NCI-H446 treated with DMSO at 0.1 percent for 48 hours (cell line): Measurements from ENCODE around the gene WBP2NL.
A peak's percentile ranks its signal among the peaks of the same experiment; 100 is the strongest.
"Not testable (repeated sequence)": the region's sequence is repeated elsewhere in the genome, so short reads cannot be mapped to it uniquely, and the experiment has no call there.

ENCODE experiments used
- DNase-seq: peaks from one replicate; lab custom pipeline; 2025; lab: John Stamatoyannopoulos, UW

Gene WBP2NL

DNA sequence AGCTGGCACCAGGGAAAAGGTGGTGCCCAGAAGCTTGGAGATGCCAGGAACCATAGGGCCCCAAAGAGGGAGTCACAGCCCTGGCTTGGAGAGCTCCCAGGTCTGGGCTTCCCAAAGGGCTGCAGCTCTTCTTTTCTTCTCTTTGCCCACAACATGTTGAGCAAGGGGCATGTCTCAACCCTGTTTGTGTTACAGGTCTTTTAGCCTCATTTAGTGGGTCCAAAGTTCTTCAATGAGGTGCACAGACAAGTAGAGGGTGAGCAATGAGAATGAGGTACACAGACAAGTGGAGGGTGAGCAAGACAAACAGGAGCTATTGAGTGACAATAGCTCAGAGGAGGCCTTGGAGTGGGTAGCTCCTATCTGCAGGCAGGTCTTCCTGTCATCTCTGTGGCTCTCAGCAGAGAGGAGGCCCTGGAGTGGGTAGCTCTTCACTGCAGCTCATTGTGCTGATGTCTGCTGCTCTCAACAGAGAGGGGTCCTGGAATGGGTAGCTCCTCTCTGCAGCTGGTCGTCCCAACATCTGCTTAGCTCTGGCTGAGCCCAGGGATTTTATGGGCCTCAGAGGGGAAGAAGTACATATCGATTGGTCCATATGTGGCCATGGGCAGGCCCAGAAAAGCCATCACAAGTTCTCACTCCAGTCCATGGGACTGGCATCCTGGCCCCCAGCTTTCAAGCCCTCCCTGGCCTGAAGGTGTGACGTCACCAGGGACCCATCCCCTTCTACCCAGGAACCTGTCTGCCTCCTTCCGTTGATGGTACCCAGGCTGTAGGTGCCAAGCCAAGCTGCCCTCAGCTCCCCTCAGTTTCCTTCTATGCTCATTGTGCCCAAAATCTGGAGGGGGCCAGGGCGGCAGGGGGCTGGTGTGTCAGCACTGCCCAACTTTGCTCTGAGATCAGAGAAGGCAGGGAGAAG, 34.9 kb downstream of the WBP2NL start:
- no peak for DNase-seq

DNA sequence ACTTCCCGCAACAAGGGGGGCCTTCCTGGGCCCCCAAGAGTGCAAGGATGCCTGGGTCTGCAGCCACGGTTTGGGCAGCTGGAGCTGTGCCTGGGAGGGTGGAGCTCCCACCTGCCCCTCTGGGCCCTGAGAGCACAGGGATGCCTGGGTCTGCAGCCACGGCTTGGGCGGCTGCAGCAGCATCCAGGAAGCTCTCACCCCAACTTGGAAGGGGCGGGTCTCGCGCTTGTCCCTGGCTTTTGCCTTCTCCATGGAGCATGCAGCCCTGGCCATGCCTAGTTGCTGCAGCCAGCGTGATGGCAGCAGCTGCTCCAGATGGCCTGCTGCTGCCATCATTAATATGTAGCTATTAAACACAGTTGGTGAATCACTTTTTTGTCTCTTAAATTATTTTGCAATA, 36.7 kb downstream of the WBP2NL start:
- DNase-seq, result no peak

DNA sequence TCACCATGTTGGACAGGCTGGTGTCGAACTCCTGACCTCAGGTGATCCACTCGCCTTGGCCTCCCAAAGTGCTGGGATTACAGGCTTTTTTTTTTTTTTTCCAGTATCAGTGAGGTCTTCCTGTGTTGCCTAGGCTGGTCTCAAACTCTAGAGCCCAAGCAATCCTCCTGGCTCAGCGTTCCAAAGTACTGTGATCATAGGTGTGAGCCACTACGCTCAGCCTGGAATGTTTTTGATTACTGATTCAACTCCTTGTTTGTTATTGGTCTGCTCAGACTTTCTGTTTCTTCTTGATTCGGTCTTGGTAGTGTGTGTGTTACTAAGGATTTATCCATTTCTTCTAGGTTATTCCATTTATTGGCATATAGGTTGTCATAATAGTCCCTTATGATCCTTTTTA, 40.7 kb downstream of the WBP2NL start:
- no peak for DNase-seq

DNA sequence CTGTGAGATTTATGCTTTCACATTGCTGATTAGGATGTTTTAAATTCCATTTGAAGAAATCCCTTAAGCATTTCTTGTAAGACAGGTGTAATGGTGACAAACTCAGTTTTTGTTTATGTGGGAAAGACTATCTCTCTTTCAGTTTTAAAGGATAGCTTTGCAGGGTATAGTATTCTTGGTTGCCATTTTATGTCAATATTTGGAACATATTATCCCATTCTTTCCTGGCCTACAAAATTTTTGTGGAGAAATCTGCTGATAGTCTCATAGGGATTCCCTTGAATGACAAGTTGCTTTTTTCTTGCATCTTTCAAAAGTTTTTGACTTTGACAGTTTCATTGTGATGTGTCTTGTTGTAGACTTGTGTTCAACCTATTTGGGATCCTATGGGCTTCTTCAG, 43.2 kb downstream of the WBP2NL start:
- no peak for DNase-seq

DNA sequence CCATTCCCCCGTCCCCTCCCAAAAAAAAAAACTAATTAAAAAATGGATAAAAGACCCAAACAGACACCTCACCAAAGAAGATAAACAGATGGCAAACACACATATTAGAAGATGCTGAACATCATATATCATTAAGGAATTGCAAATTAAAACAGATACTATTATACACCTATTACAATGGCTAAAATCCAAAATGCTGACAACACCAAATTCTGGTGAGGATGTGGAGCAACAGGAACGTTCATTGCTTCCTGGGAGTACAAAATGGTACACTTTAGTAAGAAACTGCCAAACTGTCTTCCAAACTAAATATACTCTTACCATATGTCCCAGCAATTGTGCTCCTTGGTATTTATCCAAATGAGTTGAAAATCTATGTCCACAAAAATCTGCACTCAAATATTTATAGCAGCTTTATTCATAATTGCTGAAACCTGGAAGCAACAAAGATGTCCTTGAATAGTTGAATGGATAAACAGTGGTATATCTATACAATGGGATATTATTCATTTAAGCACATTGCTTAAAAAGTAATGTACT, 52.1 kb downstream of the WBP2NL start:
- DNase-seq, result no peak

DNA sequence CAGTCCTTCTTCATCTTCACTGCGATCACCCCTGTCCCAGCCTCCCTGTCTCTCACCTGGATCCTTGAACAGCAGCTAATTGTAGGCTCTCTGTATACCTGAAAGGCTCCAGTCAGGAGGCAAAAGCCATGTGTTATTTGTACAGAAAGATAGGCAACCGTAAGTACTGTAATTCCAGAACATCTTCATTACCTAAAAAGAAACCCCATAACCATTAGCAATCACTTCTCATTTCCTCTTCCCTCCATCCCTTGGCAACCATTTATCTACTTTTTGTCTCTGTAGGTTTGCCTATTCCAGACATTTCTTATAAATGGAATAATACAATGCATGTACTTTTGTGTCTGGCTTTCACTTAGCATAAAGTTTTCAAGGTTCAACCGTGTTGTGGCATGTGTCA, 54.2 kb downstream of the WBP2NL start:
- no peak for DNase-seq

DNA sequence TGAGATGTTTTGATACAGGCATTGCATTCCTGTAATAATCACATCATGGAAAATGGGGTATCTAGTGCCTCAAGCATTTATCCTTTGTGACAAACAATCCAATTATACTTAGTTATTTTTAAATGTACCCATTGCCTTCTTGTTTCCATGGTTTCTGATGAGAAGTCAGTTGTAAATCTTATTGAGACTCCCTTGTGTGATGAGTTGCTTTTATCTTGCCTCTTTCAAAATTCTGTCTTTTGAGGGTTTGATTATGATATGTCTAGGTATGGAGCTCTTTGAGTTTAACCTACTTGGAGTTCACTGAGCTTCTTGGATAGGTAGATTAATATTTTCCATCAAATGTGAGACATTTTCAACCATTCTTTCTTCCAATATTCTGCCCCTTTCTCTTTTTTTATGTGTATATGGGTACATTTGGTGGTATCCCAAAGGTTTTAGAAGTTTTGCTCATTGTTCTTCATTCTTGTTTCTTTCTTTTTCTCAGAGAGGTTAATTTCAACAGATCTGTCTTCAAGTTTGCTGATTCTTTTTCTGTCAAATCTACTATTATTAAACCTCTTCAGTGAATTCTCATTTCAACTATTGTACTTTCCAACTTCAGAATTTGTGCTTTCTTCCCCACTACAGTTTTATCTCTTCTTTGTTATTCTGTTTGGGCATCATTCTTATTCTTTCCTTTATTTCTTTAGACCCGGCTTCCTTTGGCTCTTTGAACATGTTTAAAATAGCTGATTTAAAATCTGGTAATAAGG, 58.3 kb downstream of the WBP2NL start:
- DNase-seq, result no peak

DNA sequence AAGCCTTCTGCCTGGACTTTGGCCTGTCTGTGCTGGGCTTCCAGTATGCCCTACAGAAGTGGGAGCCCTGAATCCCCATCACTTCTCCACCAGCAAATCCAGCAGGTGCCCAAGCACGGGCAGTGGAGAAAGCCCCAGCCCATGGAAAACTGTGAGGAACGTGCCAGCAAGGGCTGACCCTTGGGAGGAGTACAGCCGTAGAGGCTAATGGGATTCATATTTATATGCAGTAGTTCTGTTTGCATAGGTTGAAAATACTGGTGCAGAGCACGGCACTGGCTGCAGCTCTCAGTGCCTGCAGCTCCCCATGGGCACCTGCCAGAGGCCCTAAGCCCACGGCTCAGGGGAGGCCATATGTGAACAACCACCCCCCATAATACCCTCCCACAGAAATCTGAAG, 61.9 kb downstream of the WBP2NL start:
- no peak for DNase-seq

DNA sequence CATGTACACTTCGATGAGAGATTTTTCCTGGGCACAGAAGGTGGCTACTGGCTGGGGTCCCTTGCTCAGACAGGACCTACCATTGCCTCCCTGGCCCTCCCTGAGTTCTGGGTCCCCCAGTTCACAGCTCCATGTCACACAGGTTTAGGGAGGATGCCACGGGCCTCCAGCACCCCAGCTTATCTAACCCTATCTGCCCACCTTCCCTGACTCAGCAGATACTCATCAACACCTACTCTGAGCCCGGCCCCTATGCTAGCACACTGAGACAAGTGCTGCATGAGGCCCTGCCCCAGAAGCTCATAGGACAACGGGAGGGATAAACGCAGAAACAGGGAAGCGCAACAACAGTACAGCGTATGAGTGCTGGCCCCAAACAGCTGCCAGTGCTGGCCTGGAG, 62.5 kb downstream of the WBP2NL start:
- no peak for DNase-seq

DNA sequence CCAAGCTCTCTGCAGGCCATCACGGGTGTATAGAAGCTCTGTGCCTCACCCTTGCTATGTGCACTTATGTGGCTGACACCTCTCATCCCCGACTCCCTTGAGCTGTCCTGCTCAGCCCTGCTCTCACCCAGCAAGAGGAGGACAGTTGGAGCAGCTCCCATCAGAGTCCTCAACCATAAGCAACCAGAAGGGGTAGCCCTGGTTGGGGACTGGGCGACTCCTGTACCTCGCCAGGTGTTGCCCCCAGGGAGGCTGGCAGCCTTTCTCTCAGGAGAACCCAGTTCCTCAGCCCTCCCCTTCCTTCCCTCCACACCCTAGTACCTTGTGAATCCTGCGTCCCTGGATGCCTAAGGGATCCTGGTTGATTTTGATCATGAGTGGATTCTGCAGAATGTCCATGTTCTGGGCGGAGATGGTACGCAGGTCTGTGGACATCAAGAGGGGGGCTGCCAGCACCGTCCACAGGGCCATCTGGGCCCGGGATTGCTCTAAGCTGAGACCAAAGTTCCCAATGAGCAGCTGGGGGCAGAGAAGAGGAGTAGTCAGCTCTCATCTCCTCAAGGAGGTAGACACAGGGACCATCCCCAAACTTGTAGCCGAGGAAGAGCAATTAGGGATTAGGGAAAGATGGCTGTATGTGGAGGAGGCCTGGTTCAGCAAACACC, 64.0 kb downstream of the WBP2NL start:
- no peak for DNase-seq

DNA sequence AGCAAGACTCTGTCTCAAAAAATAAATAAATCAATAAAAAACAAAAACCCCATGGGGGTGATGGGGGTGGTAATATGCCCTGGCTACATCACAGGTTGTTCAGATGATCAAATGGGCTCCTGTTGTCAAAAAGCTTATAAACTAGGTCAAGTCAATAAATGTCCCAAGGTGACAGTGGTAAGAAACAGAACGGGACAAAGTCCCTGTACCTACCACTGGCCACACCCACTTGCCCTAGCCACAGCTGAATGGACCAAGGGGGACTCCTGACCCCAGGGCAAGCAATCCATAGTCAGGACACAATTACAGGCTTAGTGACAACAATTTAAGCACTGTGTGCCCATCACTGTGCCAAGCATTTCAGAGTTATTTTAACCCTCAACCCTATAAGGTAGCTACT, 66.0 kb downstream of the WBP2NL start:
- no peak for DNase-seq

DNA sequence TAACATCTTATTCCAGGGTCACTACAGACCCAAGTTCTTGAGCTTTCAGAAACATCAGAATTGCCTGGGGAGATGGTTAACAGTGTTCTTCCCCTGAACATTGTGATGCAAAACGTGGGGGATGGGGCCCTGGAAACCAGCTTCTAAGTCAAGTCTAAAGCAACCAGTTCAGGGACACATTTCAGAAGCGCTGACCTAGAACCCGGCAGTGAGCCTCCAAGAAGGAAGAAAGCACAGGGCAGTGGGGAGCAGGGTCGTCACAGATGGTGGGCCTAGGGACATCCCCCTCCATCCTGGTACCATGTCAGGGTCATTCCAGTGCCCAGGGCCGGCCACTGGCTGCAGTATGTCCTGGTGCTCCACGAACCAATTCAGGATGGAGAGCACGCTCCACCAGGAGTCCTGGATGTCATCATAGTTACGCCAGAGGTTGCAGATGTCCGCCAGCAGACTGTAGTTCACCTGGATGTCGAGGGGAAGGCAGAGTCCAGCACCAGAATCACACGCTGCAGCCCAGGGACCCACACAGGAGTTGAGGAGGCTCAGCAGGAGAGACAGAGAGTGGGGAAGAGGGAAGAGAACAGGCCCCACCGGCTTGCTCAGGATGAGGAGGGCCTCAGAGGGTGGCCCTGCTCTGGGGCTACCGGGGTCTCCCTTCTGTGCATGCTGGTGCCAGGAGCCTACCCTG, 67.0 kb downstream of the WBP2NL start:
- no peak for DNase-seq

DNA sequence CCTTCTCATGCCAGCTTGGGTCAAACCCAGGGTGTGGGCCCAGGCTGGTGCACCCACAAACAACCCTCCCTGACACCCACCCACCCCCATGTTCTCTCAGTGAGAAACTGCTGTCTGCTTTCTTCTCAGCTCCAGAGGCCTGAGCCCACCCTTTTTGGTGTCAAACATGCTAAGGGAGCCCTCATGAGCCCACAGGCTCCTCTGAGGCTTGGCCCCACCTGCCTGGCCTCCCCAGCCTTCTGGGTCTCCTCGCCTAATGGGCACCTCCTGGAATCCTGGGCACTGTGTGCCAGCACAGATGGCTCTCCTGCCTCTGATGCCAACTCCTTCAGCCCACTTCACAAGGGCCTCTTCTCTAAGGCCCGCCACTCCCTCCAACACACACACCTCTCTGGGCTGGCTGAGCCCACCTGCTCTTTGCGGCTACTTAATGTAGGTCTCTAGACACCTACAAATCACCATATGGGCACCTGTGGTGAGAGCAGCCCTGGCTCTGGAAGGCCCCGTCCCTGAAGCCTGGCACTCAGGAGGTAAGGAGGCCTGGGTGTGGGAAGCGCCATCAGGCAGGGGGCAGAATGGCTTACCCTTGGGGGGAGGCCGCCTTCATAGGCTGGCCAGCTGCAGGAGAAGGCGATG, 67.7 kb downstream of the WBP2NL start:
- DNase-seq, result no peak

DNA sequence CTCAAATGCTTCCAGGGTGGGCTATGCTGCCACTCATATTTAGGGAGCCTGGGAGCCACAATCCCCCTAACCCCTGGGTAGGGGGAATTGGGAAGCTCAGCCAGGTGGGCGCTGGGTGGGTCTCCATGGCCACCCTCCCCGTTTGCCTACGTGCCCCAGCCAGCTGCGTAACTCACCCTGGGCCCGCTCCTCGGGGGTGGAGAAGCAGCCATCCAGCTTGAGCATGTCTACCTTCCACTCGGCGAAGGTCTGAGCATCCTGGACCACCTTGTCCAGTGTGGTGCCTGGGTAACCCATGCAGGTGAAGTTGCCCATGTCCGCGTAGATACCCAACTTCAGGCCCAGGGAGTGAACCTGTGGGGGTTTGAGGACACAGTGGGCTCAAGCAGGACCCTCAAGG, 68.3 kb downstream of the WBP2NL start:
- no peak for DNase-seq

DNA sequence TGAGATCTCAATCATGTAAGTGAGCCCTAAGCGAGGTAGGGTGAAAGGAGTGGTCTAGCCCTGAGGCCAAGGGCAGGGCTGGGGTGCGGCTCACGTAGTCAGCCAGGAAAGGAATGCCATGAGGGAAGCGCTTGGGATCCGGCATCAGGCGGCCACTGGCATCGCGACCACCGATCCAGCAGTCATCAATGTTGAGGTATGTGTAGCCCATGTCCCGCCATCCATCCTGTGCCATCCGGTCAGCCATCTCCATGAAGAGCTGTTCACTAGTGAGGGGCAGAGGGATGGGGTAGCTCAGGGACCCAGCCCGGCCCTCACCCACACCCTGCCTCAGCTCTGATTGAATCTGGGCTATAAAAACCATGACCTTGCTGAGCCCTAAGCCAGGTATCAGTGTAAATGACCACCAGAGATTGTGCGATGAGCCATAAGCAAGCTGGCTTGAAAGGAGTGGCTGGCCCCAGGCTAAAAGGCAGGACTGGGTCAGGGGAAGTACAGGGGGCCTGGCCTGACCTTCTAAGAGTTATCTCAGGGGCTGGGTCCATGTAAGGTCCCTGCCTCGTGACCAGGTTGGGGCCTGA, 69.2 kb downstream of the WBP2NL start:
- no peak for DNase-seq

DNA sequence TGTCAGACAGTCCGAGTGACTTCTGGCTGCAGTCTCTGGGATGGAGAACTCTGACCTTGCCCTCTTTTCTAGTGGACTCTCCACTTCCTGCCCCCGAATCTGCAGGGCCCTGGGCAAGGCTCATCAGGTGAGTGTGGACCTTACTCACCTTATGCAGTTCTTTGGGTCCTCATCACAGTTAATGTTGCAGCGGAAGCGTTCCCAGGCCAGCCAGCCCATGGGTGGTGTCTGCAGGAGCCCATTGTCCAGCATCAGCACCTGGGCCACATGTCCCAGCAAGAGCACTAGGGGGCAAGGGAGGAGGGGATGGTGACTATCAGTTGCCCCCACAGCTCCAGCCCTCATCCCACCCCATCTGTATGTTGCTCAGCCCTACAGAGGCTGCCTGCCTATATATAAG, 69.7 kb downstream of the WBP2NL start:
- DNase-seq, result no peak

DNA sequence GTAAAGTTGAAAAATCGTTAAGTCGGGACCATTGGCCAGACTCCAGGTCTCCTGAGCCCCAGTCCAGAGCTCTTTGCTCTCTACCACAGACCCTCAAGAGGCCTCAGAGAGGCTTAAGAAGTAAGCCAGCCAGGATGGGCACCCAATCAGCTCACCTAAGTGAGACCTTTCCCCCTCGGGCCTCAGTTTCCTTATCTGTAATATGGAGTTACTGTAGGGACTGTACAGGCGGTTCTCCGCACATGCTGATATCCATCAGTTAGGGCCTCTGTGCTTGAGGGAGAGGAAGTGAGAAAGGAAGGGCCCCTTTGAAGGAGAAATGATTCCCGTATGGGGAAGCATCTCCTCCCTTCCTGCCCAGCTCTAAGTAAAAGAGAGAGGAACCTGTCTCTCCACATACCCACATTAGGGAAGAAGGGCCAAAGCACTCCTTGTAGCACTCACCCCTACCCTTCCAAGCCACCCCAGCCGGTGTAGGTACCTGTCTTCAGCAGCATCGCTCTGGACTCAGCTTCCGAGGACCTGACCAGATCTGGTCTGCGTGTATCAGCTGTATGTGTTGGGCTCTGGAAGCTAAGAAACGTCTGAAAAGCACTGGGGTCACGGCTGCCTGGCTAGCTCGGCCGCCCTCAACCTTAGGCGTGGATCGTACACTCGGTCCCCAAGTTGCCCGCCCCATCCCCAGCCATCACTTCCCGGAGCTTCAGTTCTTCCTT, 71.4 kb downstream of the WBP2NL start:
- no peak for DNase-seq

DNA sequence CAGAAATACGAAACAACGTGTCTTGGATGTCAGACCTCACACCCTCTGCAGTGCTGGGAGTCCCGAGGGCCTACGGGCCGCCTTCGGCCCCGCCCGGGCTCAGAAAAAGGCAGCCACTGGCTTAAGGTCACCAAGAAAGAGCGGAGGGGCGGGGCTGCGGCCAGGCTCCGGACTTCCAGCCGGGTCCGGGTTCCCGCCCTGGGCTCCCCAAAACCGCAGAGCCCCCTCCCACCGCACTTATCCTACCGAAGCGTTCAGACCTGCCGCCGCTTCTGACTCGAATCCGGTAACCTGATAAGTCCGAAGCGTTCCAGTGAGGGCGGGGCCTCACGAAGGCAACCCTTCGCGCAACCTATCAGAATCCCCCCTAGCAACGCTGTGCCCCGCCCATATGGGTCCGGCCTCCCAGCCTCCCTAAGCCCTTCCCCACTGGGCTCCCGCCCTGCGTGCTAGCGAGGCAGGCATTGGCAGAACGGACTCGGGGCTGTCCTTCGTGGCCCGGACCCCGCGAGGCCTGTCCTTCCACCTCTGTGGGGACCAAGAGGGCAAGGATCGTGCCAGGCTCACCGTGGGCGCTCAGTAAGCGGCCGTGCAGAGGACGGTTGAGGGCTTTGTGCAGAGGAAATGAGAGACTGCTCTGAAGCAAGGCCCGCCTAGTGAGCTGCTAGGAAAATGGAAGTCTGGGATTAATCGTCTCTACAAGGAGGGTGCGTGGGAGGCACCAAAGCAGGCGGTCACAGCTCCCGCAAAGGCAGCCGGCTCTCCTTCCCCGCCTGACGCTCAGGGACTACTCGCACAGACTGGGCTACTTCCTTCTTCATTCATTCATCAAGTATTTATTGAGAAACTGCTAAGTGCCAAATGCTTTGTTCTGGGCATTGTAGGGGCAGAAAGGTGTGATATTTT, 72.2 kb downstream of the WBP2NL start, which contains the start of gene NAGA:
NAGA (minus strand) TSS at position 296 of the 906 bp plus-strand sequence. CDS start 515 bp downstream, outside the sequence.
- peak; percentile 85 for DNase-seq

DNA sequence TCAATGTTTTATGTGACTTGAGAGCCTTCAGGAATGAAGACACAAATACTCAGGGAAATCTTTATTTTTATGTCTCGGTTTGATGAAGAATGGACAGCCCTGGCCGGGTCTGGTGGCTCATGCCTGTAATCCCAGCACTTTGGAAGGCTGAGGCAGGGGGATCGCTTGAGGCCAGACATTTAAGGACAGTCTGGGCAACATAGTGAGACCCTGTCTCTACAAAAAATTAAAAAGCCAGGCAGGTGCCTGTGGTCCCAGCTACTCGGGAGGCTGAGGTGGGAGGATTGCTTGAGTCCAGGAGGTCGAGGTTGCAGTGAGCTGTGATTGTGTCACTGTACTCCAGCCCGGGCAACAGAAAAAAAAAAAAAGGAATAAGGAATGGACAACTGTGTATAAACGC, 72.9 kb downstream of the WBP2NL start:
- DNase-seq, result not testable (repeated sequence)
